GM23248 (cell line): ENCODE measurements around the gene PRKCA. TPM values are rescaled to one million over a fixed set of nuclear protein-coding genes. Genes with fewer than 3 reads are reported as not detected.

Experiments used
- DNase-seq: peaks from one replicate; pipeline ENCODE4 v3.0.0-alpha.2; 2015
- H2AFZ ChIP-seq: fragments of 200-600 bp; sonication (generic); 2 replicates; pipeline ENCODE4 v1.6.1; 2016; ENCODE audit warnings: antibody characterized with exemption
- H3F3A ChIP-seq: fragments of 200-600 bp; sonication (generic); 2 replicates; pipeline ENCODE4 v1.6.1; 2016; ENCODE audit warnings: mild to moderate bottlenecking, antibody characterized with exemption, mixed run types; ENCODE audit not compliant: insufficient read depth
- H3K27ac ChIP-seq: fragments of 200-600 bp; sonication (generic); 2 replicates; pipeline ENCODE4 v1.5.1; 2016; ENCODE audit warnings: mild to moderate bottlenecking
- H3K27me3 ChIP-seq: fragments of 200-600 bp; sonication (generic); replicated peaks from 2 replicates; pipeline ENCODE4 v1.6.1; 2016; ENCODE audit warnings: mild to moderate bottlenecking; ENCODE audit not compliant: insufficient read depth
- H3K36me3 ChIP-seq: fragments of 200-600 bp; sonication (generic); 2 replicates; pipeline ENCODE4 v1.6.1; 2016; ENCODE audit warnings: low read depth, mild to moderate bottlenecking
- H3K4me1 ChIP-seq: fragments of 200-600 bp; sonication (generic); 2 replicates; pipeline ENCODE4 v1.6.1; 2016; ENCODE audit warnings: mild to moderate bottlenecking; ENCODE audit not compliant: insufficient read depth
- H3K4me2 ChIP-seq: fragments of 200-600 bp; sonication (generic); one replicate; pipeline ENCODE4 v1.6.1; 2016; ENCODE audit warnings: mild to moderate bottlenecking; ENCODE audit not compliant: unreplicated experiment
- H3K4me3 ChIP-seq: fragments of 200-600 bp; sonication (generic); 2 replicates; pipeline ENCODE4 v1.5.1; 2016; ENCODE audit warnings: mild to moderate bottlenecking
- H3K79me2 ChIP-seq: fragments of 200-600 bp; sonication (generic); 2 replicates; pipeline ENCODE4 v1.6.1; 2016; ENCODE audit warnings: mild to moderate bottlenecking; ENCODE audit not compliant: insufficient read depth
- H3K9ac ChIP-seq: fragments of 200-600 bp; sonication (generic); 2 replicates; pipeline ENCODE4 v1.6.1; 2016; ENCODE audit warnings: mild to moderate bottlenecking
- H3K9me2 ChIP-seq: fragments of 200-600 bp; sonication (generic); 2 replicates; pipeline ENCODE4 v1.6.1; 2016; ENCODE audit warnings: mixed run types, mild to moderate bottlenecking, moderate library complexity; ENCODE audit not compliant: insufficient read depth
- H3K9me3 ChIP-seq: fragments of 200-600 bp; sonication (generic); one replicate; pipeline ENCODE4 v1.6.1; 2017; ENCODE audit warnings: low read depth
- H4K20me1 ChIP-seq: fragments of 200-600 bp; sonication (generic); 2 replicates; pipeline ENCODE4 v1.6.0; 2016; ENCODE audit not compliant: insufficient read depth
- EZH2 ChIP-seq: fragments of 200-600 bp; sonication (generic); IDR thresholded peaks from 2 replicates; pipeline ENCODE4 v1.6.1; 2018; ENCODE audit warnings: antibody characterized with exemption, mild to moderate bottlenecking; ENCODE audit not compliant: insufficient read depth, poor library complexity, severe bottlenecking
- EZH2phosphoT487 ChIP-seq: fragments of 200-600 bp; sonication (generic); IDR thresholded peaks from 2 replicates; pipeline ENCODE4 v1.6.1; 2018; ENCODE audit warnings: antibody characterized with exemption, moderate library complexity, mild to moderate bottlenecking, low read depth; ENCODE audit not compliant: insufficient read depth
- WGBS, 2 experiments: methylation state at CpG; one replicate each; pipeline ENCODE4 v1.1.6; 2015 to 2017; ENCODE audit warnings: low lambda C conversion rate in 2 of 2, low coverage in 1 of 2; ENCODE audit errors: missing lambda C conversion rate in 2 of 2; 5-methylcytosine and 5-hydroxymethylcytosine counted together
- in situ Hi-C: fragments of 300-500 bp; cut with MboI; formaldehyde crosslinking; loops from 2 replicates; pipeline ENCODE4 v1.15.0; 2020
- polyA plus RNA-seq: library from polyadenylated mRNA; unstranded; fragments of >200 nt; fragmentation: Nextera tagmentation; extraction: Ambion mirVana; gene quantifications from 2 replicates; pipeline ENCODE4 v1.2.1, GENCODE V29; 2016
- total RNA-seq: library from RNA; depleted of rRNA; stranded (reverse); fragments of >200 nt; shearing (Covaris generic); gene quantifications from 2 replicates; pipeline ENCODE4 v1.2.3, GENCODE V29; 2014

PRKCA gene
- total and polyA plus RNA-seq, 2 experiments from 2014 or later = 17.3 to 28.5 TPM

DNA sequence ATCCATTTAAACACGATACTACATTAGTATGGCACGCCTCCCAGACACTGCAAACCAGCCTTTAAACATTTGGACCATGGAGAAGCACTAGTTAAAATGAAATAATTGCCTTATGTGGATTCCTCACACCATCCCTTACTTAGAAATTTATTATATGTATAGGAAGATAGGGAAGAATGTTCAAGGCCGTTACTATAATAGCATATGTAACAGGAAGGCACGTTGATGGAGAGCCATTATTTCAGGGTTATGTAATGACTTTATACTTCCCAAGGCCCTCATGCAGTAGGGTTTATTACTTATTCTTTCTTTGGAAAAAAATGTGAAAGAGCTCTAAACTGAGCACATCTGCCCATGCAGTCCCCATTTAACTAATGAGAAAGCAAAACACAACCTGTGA, 435.9 kb downstream of the PRKCA start:
- peaks cover 3% of the 10 kb centered on the region; the same call in 1 of the 2 replicates for H3K4me1 ChIP-seq
- no peaks in the 10 kb centered on the region for H3F3A ChIP-seq
- H2AFZ ChIP-seq = no peak overlapping the region
- H3K36me3 ChIP-seq = peaks cover 42% of the 10 kb centered on the region; the same call in 1 of the 2 replicates
- H3K9me2 ChIP-seq = no peaks in the 10 kb centered on the region
- H3K27ac ChIP-seq = peak overlapping the region; percentile 77
- H3K27me3 ChIP-seq = no peaks in the 10 kb centered on the region
- peak overlapping the region; percentile 64 for H3K9ac ChIP-seq
- H4K20me1 ChIP-seq = no peaks in the 10 kb centered on the region
- no peak overlapping the region for H3K4me3 ChIP-seq
- H3K4me2 ChIP-seq = no peak overlapping the region
- no peaks in the 10 kb centered on the region for H3K9me3 ChIP-seq
- TF ChIP-seq EZH2phosphoT487 (no peak), EZH2 (no peak)
- DNase-seq = no peak
- H3K79me2 ChIP-seq = no peaks in the 10 kb centered on the region
- WGBS, 2 experiments = 81 to 84% methylated on average over 4 of the region's 4 CpGs
- in situ Hi-C loops = no loop called here

DNA sequence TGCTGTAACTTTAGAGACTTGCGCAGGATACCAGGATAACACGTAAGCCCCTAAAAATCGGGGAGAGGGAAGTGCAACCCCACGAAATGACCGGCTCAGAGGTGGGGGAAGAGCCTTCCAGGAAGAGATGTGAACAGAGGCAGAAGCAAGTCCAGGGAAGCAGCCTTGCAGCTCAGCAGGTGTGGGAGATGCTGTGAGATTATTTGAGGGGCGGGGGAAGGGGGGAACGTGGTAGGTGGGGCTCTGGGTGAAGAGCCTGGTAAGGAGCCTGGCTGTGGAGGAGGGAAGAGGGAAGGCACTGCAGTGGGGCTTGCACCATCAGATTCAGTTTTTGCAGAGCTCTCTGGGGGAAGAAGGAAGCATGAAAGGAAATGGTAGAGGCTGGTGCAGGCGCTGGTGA, 437.1 kb downstream of the PRKCA start:
- Histone ChIP-seq H3K79me2 (no peaks in the 10 kb centered on the region), H3F3A (no peaks in the 10 kb centered on the region), H3K4me2 (no peak overlapping the region), H3K27ac (no peak overlapping the region), H3K27me3 (no peaks in the 10 kb centered on the region), H3K9ac (no peak overlapping the region), H4K20me1 (no peaks in the 10 kb centered on the region), H2AFZ (no peak overlapping the region), H3K9me2 (no peaks in the 10 kb centered on the region), H3K4me3 (no peak overlapping the region), H3K4me1 (peaks cover 3% of the 10 kb centered on the region; the same call in 1 of the 2 replicates), H3K9me3 (no peaks in the 10 kb centered on the region), H3K36me3 (peaks cover 42% of the 10 kb centered on the region; the same call in 1 of the 2 replicates)
- in situ Hi-C loops = no loop called here
- no peak for DNase-seq
- TF ChIP-seq EZH2phosphoT487 (no peak), EZH2 (no peak)
- WGBS, 2 experiments = 87 to 98% methylated on average over 6 to 8 of the region's 8 CpGs

DNA sequence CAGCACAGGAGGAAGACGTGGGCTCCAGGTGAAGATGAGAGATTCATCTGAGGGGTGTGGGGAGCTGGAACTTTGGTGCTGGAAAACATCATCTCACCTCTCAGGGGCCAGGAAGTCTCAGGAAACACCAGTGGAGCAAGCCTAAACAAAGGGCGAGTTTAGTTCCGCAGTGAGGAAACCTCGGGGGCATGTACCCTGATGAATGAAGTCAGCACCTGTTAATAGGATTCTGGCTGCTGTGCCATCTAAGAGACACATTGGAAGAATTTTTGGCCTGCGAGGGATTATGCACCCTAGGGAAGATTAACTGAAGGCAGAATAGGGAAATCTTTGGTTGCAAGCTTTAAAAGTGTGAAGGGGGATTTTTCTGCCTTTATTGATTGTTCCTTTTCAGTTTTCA, 437.8 kb downstream of the PRKCA start:
- peaks cover 42% of the 10 kb centered on the region; the same call in 1 of the 2 replicates for H3K36me3 ChIP-seq
- no peaks in the 10 kb centered on the region for H3K79me2 ChIP-seq
- peaks cover 3% of the 10 kb centered on the region; the same call in 1 of the 2 replicates for H3K4me1 ChIP-seq
- no peak overlapping the region for H3K27ac ChIP-seq
- no peaks in the 10 kb centered on the region for H3K27me3 ChIP-seq
- H3K9me2 ChIP-seq = no peaks in the 10 kb centered on the region
- H2AFZ ChIP-seq = no peak overlapping the region
- H3K9me3 ChIP-seq = no peaks in the 10 kb centered on the region
- TF ChIP-seq EZH2phosphoT487 = no peak
- no peak for TF ChIP-seq EZH2
- H3F3A ChIP-seq = no peaks in the 10 kb centered on the region
- no peak overlapping the region for H3K4me3 ChIP-seq
- no peak for DNase-seq
- no peak overlapping the region for H3K9ac ChIP-seq
- H4K20me1 ChIP-seq = no peaks in the 10 kb centered on the region
- H3K4me2 ChIP-seq = no peak overlapping the region
- in situ Hi-C loops = no loop called here
- WGBS, 2 experiments = 89 to 93% methylated on average over 5 of the region's 5 CpGs

DNA sequence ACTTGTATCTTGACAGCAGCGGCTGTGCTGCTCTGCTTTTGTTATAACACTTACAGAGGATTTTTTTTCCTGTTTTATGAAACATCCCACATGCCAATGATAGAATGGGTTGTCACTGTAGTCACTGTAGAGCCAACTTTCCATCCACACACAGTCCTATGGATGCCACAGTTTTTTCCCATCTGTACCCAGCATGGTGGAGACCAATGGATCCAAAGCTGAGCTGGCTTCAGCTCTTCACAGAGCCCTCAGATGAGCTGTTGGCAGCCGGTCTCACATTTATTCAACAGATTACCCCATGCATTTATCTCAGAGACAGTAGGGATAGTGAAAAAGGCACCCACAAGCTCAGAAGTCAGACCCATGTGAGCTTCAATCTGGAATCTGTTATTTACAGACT, 441.1 kb downstream of the PRKCA start:
- Histone ChIP-seq H3K27ac (no peak overlapping the region), H3K9ac (no peak overlapping the region), H3K79me2 (no peaks in the 10 kb centered on the region), H3K9me2 (no peaks in the 10 kb centered on the region), H4K20me1 (no peaks in the 10 kb centered on the region), H3K4me1 (peaks cover 10% of the 10 kb centered on the region; the same call in 1 of the 2 replicates), H2AFZ (no peak overlapping the region), H3K4me2 (no peak overlapping the region), H3K9me3 (no peaks in the 10 kb centered on the region), H3K27me3 (no peaks in the 10 kb centered on the region), H3K36me3 (peaks cover 31% of the 10 kb centered on the region; the same call in 1 of the 2 replicates), H3K4me3 (no peak overlapping the region), H3F3A (peaks cover 6% of the 10 kb centered on the region; the same call in 1 of the 2 replicates)
- DNase-seq = peak; percentile 4
- TF ChIP-seq EZH2phosphoT487 = no peak
- TF ChIP-seq EZH2 = no peak
- in situ Hi-C loops = no loop called here
- 45 to 52% methylated on average over 2 of the region's 2 CpGs for WGBS, 2 experiments

DNA sequence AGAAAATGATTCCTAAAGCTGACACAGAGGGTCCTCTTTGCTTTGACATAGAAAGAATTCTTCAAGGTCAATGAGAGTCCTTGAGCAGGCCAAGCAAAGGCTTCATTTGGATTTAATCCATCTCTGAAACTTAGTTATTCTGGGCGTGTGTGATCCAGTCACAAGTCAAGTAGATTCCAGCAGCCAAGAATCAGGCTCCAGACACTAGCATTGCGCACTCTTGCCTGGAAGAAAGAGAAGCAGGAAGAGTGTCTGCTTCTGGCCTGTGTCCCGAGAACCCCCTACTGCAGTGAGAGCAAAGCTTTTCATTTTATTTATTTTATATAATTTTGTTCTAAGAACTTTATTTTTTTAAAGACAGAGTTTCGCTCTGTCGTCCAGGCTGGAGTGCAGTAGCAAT, 444.3 kb downstream of the PRKCA start:
- DNase-seq = peak; percentile 9
- no peak overlapping the region; the same call in 1 of the 2 replicates for H3K27ac ChIP-seq
- H3K9ac ChIP-seq = no peak overlapping the region
- H3K4me3 ChIP-seq = no peak overlapping the region
- TF ChIP-seq EZH2 = no peak
- H2AFZ ChIP-seq = no peak overlapping the region
- H3K9me3 ChIP-seq = no peaks in the 10 kb centered on the region
- peaks cover 10% of the 10 kb centered on the region; the same call in 1 of the 2 replicates for H3K4me1 ChIP-seq
- H3K9me2 ChIP-seq = no peaks in the 10 kb centered on the region
- H3F3A ChIP-seq = peaks cover 6% of the 10 kb centered on the region; the same call in 1 of the 2 replicates
- WGBS, 2 experiments = 84 to 87% methylated on average over 5 of the region's 5 CpGs
- in situ Hi-C loops = no loop called here
- no peaks in the 10 kb centered on the region for H3K27me3 ChIP-seq
- peaks cover 15% of the 10 kb centered on the region; the same call in 1 of the 2 replicates for H3K36me3 ChIP-seq
- no peak overlapping the region for H3K4me2 ChIP-seq
- H3K79me2 ChIP-seq = no peaks in the 10 kb centered on the region
- H4K20me1 ChIP-seq = no peaks in the 10 kb centered on the region
